Activated effector memory CD4-positive, alpha-beta T cell treated with anti-CD3 and anti-CD28 coated beads, Interleukin-2, amount 50 U/mL, for 16 hours (primary cell): ENCODE measurements around the gene ATF1.
"Not testable (repeated sequence)": the region's sequence is repeated elsewhere in the genome, so short reads cannot be mapped to it uniquely, and the experiment has no call there.

Experiments used
- DNase-seq: peaks from one replicate; pipeline ENCODE4 v3.0.0-alpha.2; 2020

Gene ATF1

GRCh38 chr12:50753232-50753769, 10.6 kb upstream of the ATF1 start:
- no peak for DNase-seq

GRCh38 chr12:50764286-50765094, 589 bp downstream of the ATF1 start:
- DNase-seq, result peak; percentile 80

GRCh38 chr12:50765095-50765911, 1.4 kb downstream of the ATF1 start:
- DNase-seq, result peak; percentile 80

GRCh38 chr12:50768391-50768790, 4.5 kb downstream of the ATF1 start:
- DNase-seq, result no peak

- DNase-seq, result not testable (repeated sequence)
Measured at GRCh38 chr12:50768813-50769212, 4.9 kb downstream of the ATF1 start.

- no peak for DNase-seq
Measured at GRCh38 chr12:50771409-50771808, 7.5 kb downstream of the ATF1 start.

- DNase-seq, result no peak
Measured at GRCh38 chr12:50772470-50772869, 8.6 kb downstream of the ATF1 start.

GRCh38 chr12:50772877-50773276, 9.0 kb downstream of the ATF1 start:
- no peak for DNase-seq

GRCh38 chr12:50775251-50775650, 11.3 kb downstream of the ATF1 start:
- no peak for DNase-seq

GRCh38 chr12:50776749-50777728, 13.1 kb downstream of the ATF1 start:
- no peak for DNase-seq

GRCh38 chr12:50778663-50779590, 15.0 kb downstream of the ATF1 start:
- no peak for DNase-seq

GRCh38 chr12:50780013-50780412, 16.1 kb downstream of the ATF1 start:
- no peak for DNase-seq

GRCh38 chr12:50784501-50784900, 20.6 kb downstream of the ATF1 start:
- no peak for DNase-seq

- no peak for DNase-seq
Measured at GRCh38 chr12:50785406-50786001, 21.6 kb downstream of the ATF1 start.

GRCh38 chr12:50786498-50787231, 22.8 kb downstream of the ATF1 start:
- DNase-seq, result no peak

- DNase-seq, result no peak
Measured at GRCh38 chr12:50787618-50788017, 23.7 kb downstream of the ATF1 start.

GRCh38 chr12:50788561-50788960, 24.7 kb downstream of the ATF1 start:
- DNase-seq, result no peak

GRCh38 chr12:50790081-50790480, 26.2 kb downstream of the ATF1 start:
- DNase-seq, result no peak

- no peak for DNase-seq
Measured at GRCh38 chr12:50799908-50800307, 36.0 kb downstream of the ATF1 start.

GRCh38 chr12:50803230-50803875, 39.5 kb downstream of the ATF1 start:
- no peak for DNase-seq
